Activated naive CD4-positive, alpha-beta T cell treated with anti-CD3 and anti-CD28 coated beads for 36 hours (primary cell): ENCODE measurements around the gene SDC4. TPM values are rescaled to one million over a fixed set of nuclear protein-coding genes. Genes with fewer than 3 reads are reported as not detected.
"Not testable (repeated sequence)": the region's sequence is repeated elsewhere in the genome, so short reads cannot be mapped to it uniquely, and the experiment has no call there.

Experiments
- CTCF ChIA-PET: fragments of 350-600 bp; sonication (Branson Sonifier 250); formaldehyde crosslinking; loops from one replicate; lab custom pipeline; 2021; ENCODE audit warnings: antibody characterized with exemption; lab: Charles Lee
- DNase-seq: peaks from one replicate; pipeline ENCODE4 v3.0.0-alpha.2; 2020
- H3K27ac Mint-ChIP-seq: one replicate; pipeline ENCODE4 v1.8.0; 2021; ENCODE audit warnings: mild to moderate bottlenecking, mixed read lengths
- H3K27me3 Mint-ChIP-seq: one replicate; pipeline ENCODE4 v1.8.0; 2021; ENCODE audit warnings: low read depth, mixed read lengths
- H3K36me3 Mint-ChIP-seq: one replicate; pipeline ENCODE4 v1.8.0; 2021; ENCODE audit warnings: low read depth, mixed read lengths
- H3K4me1 Mint-ChIP-seq: one replicate; pipeline ENCODE4 v1.8.0; 2021; ENCODE audit warnings: low read depth, mixed read lengths
- H3K4me3 Mint-ChIP-seq: one replicate; pipeline ENCODE4 v1.8.0; 2021; ENCODE audit warnings: mild to moderate bottlenecking, moderate library complexity, mixed read lengths
- H3K9me3 Mint-ChIP-seq: one replicate; pipeline ENCODE4 v1.8.0; 2021; ENCODE audit warnings: mixed read lengths
- intact Hi-C: fragments of 100-400 bp; cut with micrococcal nuclease; formaldehyde crosslinking; loops from one replicate; pipeline ENCODE4 v1.15.1; 2023
- total RNA-seq, 2 experiments: library from RNA; stranded (reverse); gene quantifications; one replicate each; pipeline ENCODE4 v1.2.3, GENCODE V29; 2021

Gene SDC4
- total RNA-seq, 2 experiments from 2014 or later: 28.4 to 31.4 TPM

- H3K27ac Mint-ChIP-seq: peak within 1 kb of the TSS; percentile 97
Observed at GRCh38 chr20:45362804-45363610, 14.8 kb upstream of the SDC4 start, which contains the start of gene SYS1. Gene SYS1, plus strand, starts transcription at chr20:45363156. Its CDS starts 376 bp downstream, at chr20:45363532.

GRCh38 chr20:45361793-45362192 is 13.6 kb upstream of the SDC4 start:
- CTCF ChIA-PET: interaction anchor here (0.8 to 9.8 kb wide), 9 partner anchors 9 to 409 kb away, joined by 3 to 118 read pairs (median 16); no protein-coding TSS in a partner anchor
- no peaks in the 10 kb centered on the region for H3K9me3 Mint-ChIP-seq
- peaks cover 46% of the 10 kb centered on the region for H3K4me1 Mint-ChIP-seq
- intact Hi-C loops: loop anchor here (2.0 to 5.0 kb wide), 3 partner anchors 43 to 409 kb away; partner anchors contain the start of gene STK4
- no peak overlapping the region for H3K4me3 Mint-ChIP-seq
- no peak overlapping the region for H3K27ac Mint-ChIP-seq
- no peaks in the 10 kb centered on the region for H3K27me3 Mint-ChIP-seq
- DNase-seq: no peak
- no peaks in the 10 kb centered on the region for H3K36me3 Mint-ChIP-seq

More at GRCh38 chr20:45362804-45363610, 14.8 kb upstream of the SDC4 start, which contains the start of gene SYS1:
- Mint-ChIP-seq H3K27me3 (no peaks in the 10 kb centered on the region), H3K36me3 (peaks cover 3% of the 10 kb centered on the region), H3K4me3 (peak within 1 kb of the TSS; percentile 96), H3K9me3 (no peaks in the 10 kb centered on the region), H3K4me1 (peaks cover 47% of the 10 kb centered on the region)
- DNase-seq: peak; percentile 99
- CTCF ChIA-PET: interaction anchor here (0.6 to 9.8 kb wide), 30 partner anchors 9 to 1717 kb away, joined by 3 to 118 read pairs (median 4); no protein-coding TSS in a partner anchor
- intact Hi-C loops: loop anchor here (1.0 to 5.0 kb wide), 10 partner anchors 8 to 408 kb away; partner anchors contain the start of genes PIGT, SDC4 and STK4

DNA sequence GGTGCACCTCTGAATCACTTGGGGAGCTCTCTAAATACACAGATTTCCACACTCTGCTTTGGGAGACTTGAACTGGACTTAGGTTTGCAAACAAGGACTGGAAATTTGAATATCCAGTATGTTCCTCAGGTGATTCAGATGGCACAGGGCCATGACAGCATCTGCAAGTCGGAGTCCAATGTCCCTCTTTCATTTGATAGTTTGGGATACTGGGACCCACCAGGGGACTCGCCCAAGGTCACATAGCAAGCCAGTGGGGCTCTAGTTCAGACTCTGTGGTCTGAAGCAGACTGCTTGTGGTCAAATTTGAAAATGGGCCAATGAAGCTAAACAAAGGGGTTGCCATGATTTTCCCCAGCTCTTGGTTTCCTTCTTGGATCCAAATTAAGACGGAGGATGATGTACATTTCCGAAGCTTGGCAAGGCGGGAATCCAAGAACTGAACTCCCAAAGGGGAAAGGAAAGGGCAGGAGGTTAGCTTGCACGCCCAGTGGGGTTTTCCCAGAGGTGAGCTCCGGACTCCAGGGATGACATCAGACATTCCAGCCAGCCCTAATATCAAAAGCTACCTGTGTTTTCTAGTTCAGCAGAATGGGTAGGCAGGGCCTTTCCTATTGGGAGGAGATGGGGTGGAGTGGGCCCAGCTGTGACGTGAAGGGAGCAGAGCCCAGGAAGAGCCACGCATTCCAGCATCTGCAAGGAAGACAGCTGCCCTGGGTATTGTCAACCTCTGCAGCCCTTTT is 11.4 kb upstream of the SDC4 start:
- Mint-ChIP-seq H3K27ac (no peak overlapping the region), H3K27me3 (no peaks in the 10 kb centered on the region), H3K9me3 (no peaks in the 10 kb centered on the region), H3K4me1 (peaks cover 51% of the 10 kb centered on the region), H3K4me3 (no peak overlapping the region), H3K36me3 (no peaks in the 10 kb centered on the region)
- CTCF ChIA-PET: interaction anchor here (0.8 to 9.8 kb wide), 5 partner anchors 13 to 90 kb away, joined by 3 to 118 read pairs (median 35); no protein-coding TSS in a partner anchor
- no peak for DNase-seq
- intact Hi-C loops: loop anchor here (5.0 kb wide), 1 partner anchor 392 kb away; the partner anchor contains the start of gene STK4

GRCh38 chr20:45359069-45359405 is 10.8 kb upstream of the SDC4 start:
- Mint-ChIP-seq H3K4me1 (peaks cover 53% of the 10 kb centered on the region), H3K27ac (no peak overlapping the region), H3K4me3 (no peak overlapping the region), H3K27me3 (no peaks in the 10 kb centered on the region), H3K9me3 (no peaks in the 10 kb centered on the region), H3K36me3 (no peaks in the 10 kb centered on the region)
- CTCF ChIA-PET: interaction anchor here (3.2 to 9.8 kb wide), 3 partner anchors 14 to 78 kb away, joined by 35 to 118 read pairs (median 38); no protein-coding TSS in a partner anchor
- intact Hi-C loops: no loop called here
- DNase-seq: no peak

- intact Hi-C loops: no loop called here
Observed at GRCh38 chr20:45358282-45359068, 10.3 kb upstream of the SDC4 start.

GRCh38 chr20:45355209-45356084 is 7.2 kb upstream of the SDC4 start:
- H3K4me3 Mint-ChIP-seq: peak overlapping the region; percentile 28
- H3K27ac Mint-ChIP-seq: peak overlapping the region; percentile 91
- DNase-seq: peak; percentile 56

More at GRCh38 chr20:45358282-45359068, 10.3 kb upstream of the SDC4 start:
- Mint-ChIP-seq H3K4me1 (peaks cover 54% of the 10 kb centered on the region), H3K9me3 (no peaks in the 10 kb centered on the region), H3K27ac (no peak overlapping the region), H3K27me3 (no peaks in the 10 kb centered on the region), H3K4me3 (no peak overlapping the region), H3K36me3 (no peaks in the 10 kb centered on the region)
- DNase-seq: no peak
- CTCF ChIA-PET: interaction anchor here (1.0 to 9.8 kb wide), 5 partner anchors 14 to 95 kb away, joined by 4 to 118 read pairs (median 35); no protein-coding TSS in a partner anchor

DNA sequence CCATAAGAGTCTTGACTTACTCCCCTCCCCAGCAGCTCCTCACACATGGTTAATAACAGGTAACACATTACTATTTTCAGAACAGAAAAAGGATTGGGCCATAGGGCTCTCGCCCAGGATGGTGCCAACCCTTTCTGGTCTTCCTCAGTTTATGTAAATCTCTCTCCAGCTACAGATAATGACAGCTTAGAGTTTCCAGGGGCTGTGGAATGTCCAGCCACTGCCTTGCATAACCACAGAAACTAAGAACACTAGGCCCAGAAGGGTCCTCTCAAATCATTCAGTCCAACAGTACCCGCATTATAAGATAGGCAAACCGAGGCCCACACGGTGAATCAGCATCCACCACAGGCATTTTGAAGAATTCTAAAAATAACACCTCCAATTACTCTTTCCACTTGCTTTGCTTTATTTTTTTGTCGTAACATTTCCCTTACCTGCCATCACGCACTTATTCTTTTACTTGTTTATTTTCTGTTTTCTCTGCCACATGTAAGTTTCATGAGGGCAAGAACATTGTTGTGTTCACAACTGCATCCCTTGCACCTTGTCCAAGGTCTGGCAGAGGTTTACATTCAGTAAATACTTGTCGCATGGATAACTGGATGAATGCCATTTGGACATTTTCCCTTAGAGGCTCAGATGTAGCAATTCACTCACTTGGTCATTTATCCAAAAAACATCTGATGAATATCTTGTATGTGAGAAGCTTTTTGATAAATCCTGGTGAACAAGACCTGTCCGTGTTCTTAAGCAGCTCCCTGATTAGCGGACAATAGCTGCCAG is 6.4 kb upstream of the SDC4 start:
- CTCF ChIA-PET: interaction anchor here (0.5 to 3.5 kb wide), 9 partner anchors 8 to 417 kb away, joined by 3 to 20 read pairs (median 4); partner anchors contain the start of gene SYS1
- Mint-ChIP-seq H3K4me1 (peaks cover 47% of the 10 kb centered on the region), H3K27ac (peak overlapping the region; percentile 91), H3K9me3 (no peaks in the 10 kb centered on the region), H3K36me3 (no peaks in the 10 kb centered on the region), H3K27me3 (no peaks in the 10 kb centered on the region), H3K4me3 (no peak overlapping the region)
- intact Hi-C loops: loop anchor here (1.0 to 2.0 kb wide), 3 partner anchors 8 to 36 kb away; partner anchors contain the start of gene SYS1
- no peak for DNase-seq

More at GRCh38 chr20:45355209-45356084, 7.2 kb upstream of the SDC4 start:
- intact Hi-C loops: loop anchor here (1.0 to 2.0 kb wide), 3 partner anchors 8 to 37 kb away; partner anchors contain the start of gene SYS1
- CTCF ChIA-PET: interaction anchor here (0.5 to 3.5 kb wide), 8 partner anchors 18 to 417 kb away, joined by 3 to 20 read pairs (median 5); no protein-coding TSS in a partner anchor
- H3K27me3 Mint-ChIP-seq: no peaks in the 10 kb centered on the region
- H3K9me3 Mint-ChIP-seq: no peaks in the 10 kb centered on the region
- no peaks in the 10 kb centered on the region for H3K36me3 Mint-ChIP-seq
- H3K4me1 Mint-ChIP-seq: peaks cover 45% of the 10 kb centered on the region

DNA sequence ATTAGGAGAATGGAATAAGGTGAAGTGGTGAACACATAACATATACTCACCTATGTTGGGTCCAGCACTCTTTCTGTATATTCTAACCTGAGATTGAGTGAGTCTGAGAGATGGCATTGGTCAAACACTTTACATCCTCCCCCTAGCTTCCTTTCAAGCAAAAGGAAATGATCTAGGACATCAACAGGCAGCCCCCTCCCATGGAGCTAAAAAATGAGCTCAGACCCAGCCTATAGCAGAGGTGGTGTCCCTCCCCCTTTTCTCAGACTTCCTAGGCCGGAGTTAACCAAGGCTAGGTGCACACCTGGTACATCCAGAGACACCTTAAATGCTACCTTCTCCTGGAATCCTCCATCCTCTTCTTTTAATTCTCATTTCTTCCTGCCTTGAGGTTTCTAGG is 5.5 kb upstream of the SDC4 start:
- CTCF ChIA-PET: interaction anchor here (1.2 to 3.5 kb wide), 5 partner anchors 9 to 61 kb away, joined by 3 to 20 read pairs (median 4); partner anchors contain the start of gene SYS1
- peaks cover 47% of the 10 kb centered on the region for H3K4me1 Mint-ChIP-seq
- no peak overlapping the region for H3K27ac Mint-ChIP-seq
- no peaks in the 10 kb centered on the region for H3K9me3 Mint-ChIP-seq
- no peak overlapping the region for H3K4me3 Mint-ChIP-seq
- intact Hi-C loops: loop anchor here (2.0 kb wide), 1 partner anchor 35 kb away; no protein-coding TSS in a partner anchor
- no peak for DNase-seq
- H3K27me3 Mint-ChIP-seq: no peaks in the 10 kb centered on the region
- H3K36me3 Mint-ChIP-seq: no peaks in the 10 kb centered on the region

DNA sequence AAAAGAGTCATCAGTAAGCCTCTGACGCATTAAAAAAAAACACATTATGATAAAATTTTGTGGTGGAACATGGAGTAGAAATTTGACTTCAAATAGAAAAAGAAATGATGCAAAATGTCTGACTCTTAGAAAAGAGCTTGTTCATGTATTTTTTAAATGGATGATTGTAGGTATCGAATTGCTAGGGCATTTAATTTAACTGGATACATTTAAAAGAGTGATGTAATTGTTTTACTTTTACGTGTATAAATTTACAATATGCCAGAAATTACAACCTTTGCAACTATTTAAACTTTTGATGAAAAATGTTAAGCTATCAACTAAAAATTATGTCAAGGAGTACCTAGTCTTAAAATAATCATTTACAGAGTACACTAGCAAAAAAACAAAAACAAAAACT is 4.5 kb upstream of the SDC4 start:
- H3K27ac Mint-ChIP-seq: no peak overlapping the region
- intact Hi-C loops: no loop called here
- no peak overlapping the region for H3K4me3 Mint-ChIP-seq
- DNase-seq: no peak
- CTCF ChIA-PET: interaction anchor here (0.7 to 3.5 kb wide), 7 partner anchors 8 to 84 kb away, joined by 3 to 20 read pairs (median 5); no protein-coding TSS in a partner anchor
- no peaks in the 10 kb centered on the region for H3K36me3 Mint-ChIP-seq
- H3K9me3 Mint-ChIP-seq: no peaks in the 10 kb centered on the region
- no peaks in the 10 kb centered on the region for H3K27me3 Mint-ChIP-seq
- H3K4me1 Mint-ChIP-seq: peaks cover 42% of the 10 kb centered on the region

GRCh38 chr20:45350795-45351194 is 2.6 kb upstream of the SDC4 start:
- H3K4me1 Mint-ChIP-seq: peaks cover 49% of the 10 kb centered on the region
- H3K27me3 Mint-ChIP-seq, H3K4me3 Mint-ChIP-seq, H3K9me3 Mint-ChIP-seq, H3K27ac Mint-ChIP-seq, DNase-seq, H3K36me3 Mint-ChIP-seq, intact Hi-C loops: not testable (repeated sequence)
- CTCF ChIA-PET: interaction anchor here (0.6 to 2.1 kb wide), 4 partner anchors 10 to 23 kb away, joined by 3 to 5 read pairs (median 3); partner anchors contain the start of gene SYS1
